Measurements from ENCODE around the gene UBE2F.
A peak's percentile ranks its signal among the peaks of the same experiment; 100 is the strongest.
"Not testable (repeated sequence)": the region's sequence is repeated elsewhere in the genome, so short reads cannot be mapped to it uniquely, and the experiment has no call there.

The UBE2F gene

GRCh38 chr2:238046725-238047270, 80.0 kb downstream of the UBE2F start:
- Histone ChIP-seq H2AFZ (no peak overlapping the region), H3K9ac (no peak overlapping the region), H3K79me2 (no peaks in the 10 kb centered on the region), H3K9me3 (ENCODE audit: control insufficient read depth, low read length) (no peaks in the 10 kb centered on the region), H3K27ac (no peak overlapping the region), H3K4me1 (no peaks in the 10 kb centered on the region), H3K27me3 (ENCODE audit: control insufficient read depth, insufficient read depth, low read length) (no peaks in the 10 kb centered on the region), H3K4me2 (ENCODE audit: low read length) (no peak overlapping the region), H3K4me3 (ENCODE audit: low read depth, low read length) (no peak overlapping the region), H3K36me3 (ENCODE audit: control insufficient read depth, insufficient read depth, low read length) (no peaks in the 10 kb centered on the region)
- no peak for TF ChIP-seq CTCF (IDR thresholded peaks at IDR 0.05)

- Histone ChIP-seq H3K36me3 (ENCODE audit: control insufficient read depth, insufficient read depth, low read length) (no peaks in the 10 kb centered on the region), H3K9me3 (ENCODE audit: control insufficient read depth, low read length) (no peaks in the 10 kb centered on the region), H3K4me3 (ENCODE audit: low read depth, low read length) (no peak overlapping the region), H3K9ac (no peak overlapping the region), H3K27ac (no peak overlapping the region), H2AFZ (no peak overlapping the region), H3K4me2 (ENCODE audit: low read length) (no peak overlapping the region), H3K79me2 (no peaks in the 10 kb centered on the region), H3K4me1 (no peaks in the 10 kb centered on the region), H3K27me3 (ENCODE audit: control insufficient read depth, insufficient read depth, low read length) (no peaks in the 10 kb centered on the region)
- no peak for TF ChIP-seq CTCF (IDR thresholded peaks at IDR 0.05)
Measured at GRCh38 chr2:238053191-238053776, 86.5 kb downstream of the UBE2F start.

GRCh38 chr2:238055841-238056240, 89.0 kb downstream of the UBE2F start:
- peaks cover 8% of the 10 kb centered on the region for H3K4me1 ChIP-seq
- no peak overlapping the region for H3K9ac ChIP-seq
- H3K4me2 ChIP-seq (ENCODE audit: low read length): no peak overlapping the region
- no peaks in the 10 kb centered on the region for H3K79me2 ChIP-seq
- H3K27ac ChIP-seq: no peak overlapping the region
- no peaks in the 10 kb centered on the region for H3K9me3 ChIP-seq (ENCODE audit: control insufficient read depth, low read length)
- H3K36me3 ChIP-seq (ENCODE audit: control insufficient read depth, insufficient read depth, low read length): no peaks in the 10 kb centered on the region
- no peak for TF ChIP-seq CTCF (IDR thresholded peaks at IDR 0.05)
- no peaks in the 10 kb centered on the region for H3K27me3 ChIP-seq (ENCODE audit: control insufficient read depth, insufficient read depth, low read length)
- no peak overlapping the region for H2AFZ ChIP-seq
- no peak overlapping the region for H3K4me3 ChIP-seq (ENCODE audit: low read depth, low read length)

- not testable (repeated sequence) for H3K4me1 ChIP-seq; H3K27ac ChIP-seq; H3K9ac ChIP-seq; H3K36me3 ChIP-seq (ENCODE audit: control insufficient read depth, insufficient read depth, low read length); H3K27me3 ChIP-seq (ENCODE audit: control insufficient read depth, insufficient read depth, low read length); H3K9me3 ChIP-seq (ENCODE audit: control insufficient read depth, low read length); H3K79me2 ChIP-seq; H3K4me3 ChIP-seq (ENCODE audit: low read depth, low read length); H2AFZ ChIP-seq; H3K4me2 ChIP-seq (ENCODE audit: low read length)
Measured at GRCh38 chr2:238057696-238058575, 91.1 kb downstream of the UBE2F start.

- Histone ChIP-seq H3K4me3 (ENCODE audit: low read depth, low read length) (peak overlapping the region; percentile 91), H3K27ac (peak overlapping the region; percentile 92)
- no peak for TF ChIP-seq CTCF (IDR thresholded peaks at IDR 0.05)
Measured at GRCh38 chr2:238059505-238059904, 92.7 kb downstream of the UBE2F start.

More at GRCh38 chr2:238059505-238059904, 92.7 kb downstream of the UBE2F start:
- peak overlapping the region; percentile 85 for H3K4me2 ChIP-seq (ENCODE audit: low read length)
- no peaks in the 10 kb centered on the region for H3K79me2 ChIP-seq
- H3K4me1 ChIP-seq: peaks cover 18% of the 10 kb centered on the region
- no peak overlapping the region for H3K9ac ChIP-seq
- H3K27me3 ChIP-seq (ENCODE audit: control insufficient read depth, insufficient read depth, low read length): no peaks in the 10 kb centered on the region
- H2AFZ ChIP-seq: no peak overlapping the region
- H3K36me3 ChIP-seq (ENCODE audit: control insufficient read depth, insufficient read depth, low read length): no peaks in the 10 kb centered on the region
- H3K9me3 ChIP-seq (ENCODE audit: control insufficient read depth, low read length): no peaks in the 10 kb centered on the region

Data from parathyroid adenoma (tissue), 2 donors.